AG09309 (cell line): ENCODE measurements around the gene TMEM63B.
"Not testable (repeated sequence)": the region's sequence is repeated elsewhere in the genome, so short reads cannot be mapped to it uniquely, and the experiment has no call there.

Source experiments
- DNase-seq: peaks from one replicate; pipeline ENCODE4 v3.0.0-alpha.2; 2010; ENCODE audit warnings: low read depth
- H3K4me3 ChIP-seq: 2 replicates; pipeline ENCODE4 v1.5.1; 2011; ENCODE audit warnings: mild to moderate bottlenecking, low read depth, low read length, moderate library complexity; ENCODE audit not compliant: control insufficient read depth
- TF ChIP-seq, protein P1 (sequence below): IDR thresholded peaks from 2 replicates; pipeline ENCODE4 v1.5.1; 2011; ENCODE audit warnings: mild to moderate bottlenecking, low read depth, low read length, inconsistent platforms; ENCODE audit not compliant: insufficient read depth, control insufficient read depth; ENCODE audit errors: missing control alignments

The TMEM63B gene

GRCh38 chr6:44088827-44089590, 38.3 kb upstream of the TMEM63B start:
- TF ChIP-seq, protein P1, sequence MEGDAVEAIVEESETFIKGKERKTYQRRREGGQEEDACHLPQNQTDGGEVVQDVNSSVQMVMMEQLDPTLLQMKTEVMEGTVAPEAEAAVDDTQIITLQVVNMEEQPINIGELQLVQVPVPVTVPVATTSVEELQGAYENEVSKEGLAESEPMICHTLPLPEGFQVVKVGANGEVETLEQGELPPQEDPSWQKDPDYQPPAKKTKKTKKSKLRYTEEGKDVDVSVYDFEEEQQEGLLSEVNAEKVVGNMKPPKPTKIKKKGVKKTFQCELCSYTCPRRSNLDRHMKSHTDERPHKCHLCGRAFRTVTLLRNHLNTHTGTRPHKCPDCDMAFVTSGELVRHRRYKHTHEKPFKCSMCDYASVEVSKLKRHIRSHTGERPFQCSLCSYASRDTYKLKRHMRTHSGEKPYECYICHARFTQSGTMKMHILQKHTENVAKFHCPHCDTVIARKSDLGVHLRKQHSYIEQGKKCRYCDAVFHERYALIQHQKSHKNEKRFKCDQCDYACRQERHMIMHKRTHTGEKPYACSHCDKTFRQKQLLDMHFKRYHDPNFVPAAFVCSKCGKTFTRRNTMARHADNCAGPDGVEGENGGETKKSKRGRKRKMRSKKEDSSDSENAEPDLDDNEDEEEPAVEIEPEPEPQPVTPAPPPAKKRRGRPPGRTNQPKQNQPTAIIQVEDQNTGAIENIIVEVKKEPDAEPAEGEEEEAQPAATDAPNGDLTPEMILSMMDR = no peak
- DNase-seq = no peak
- H3K4me3 ChIP-seq = no peak overlapping the region

DNA sequence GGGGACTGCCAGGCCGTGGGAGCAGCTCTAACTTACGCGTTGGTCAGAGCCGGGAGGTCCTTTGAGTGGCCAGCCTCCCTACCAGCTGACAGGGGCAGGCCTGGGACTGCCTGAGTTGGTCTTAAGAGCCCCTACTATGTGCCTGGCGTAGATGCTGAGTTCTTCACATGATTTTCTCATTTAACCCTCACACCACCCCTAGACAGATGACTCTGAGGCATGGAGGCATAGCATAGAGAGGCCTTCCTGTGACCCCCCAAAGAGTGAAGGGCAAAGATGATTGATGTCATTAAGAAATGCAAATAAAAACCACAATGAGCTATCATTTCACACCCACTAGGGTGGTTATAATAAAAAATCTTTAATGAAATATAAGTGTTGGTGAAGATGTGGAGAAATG, 36.9 kb upstream of the TMEM63B start:
- TF ChIP-seq, protein P1 = no peak
- no peak for DNase-seq
- H3K4me3 ChIP-seq = no peak overlapping the region

DNA sequence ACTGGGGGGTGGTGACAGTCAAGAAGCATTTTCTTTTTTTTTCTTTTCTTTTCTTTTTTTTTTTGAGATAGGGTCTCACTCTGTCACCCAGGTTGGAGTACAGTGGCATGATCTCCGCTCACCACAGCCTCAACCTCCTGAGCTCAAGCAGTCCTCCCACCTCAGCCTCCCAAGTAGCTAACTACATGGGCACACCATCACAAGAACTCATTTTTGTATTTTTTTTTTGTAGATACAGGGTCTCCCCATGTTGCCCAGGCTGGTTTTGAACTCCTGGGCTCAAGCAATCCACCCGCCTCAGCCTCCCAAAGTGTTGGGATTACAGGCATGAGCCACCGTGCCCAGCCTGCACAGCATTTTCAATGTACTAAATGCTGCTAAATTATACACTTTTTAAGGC, 36.0 kb upstream of the TMEM63B start:
- H3K4me3 ChIP-seq, DNase-seq: not testable (repeated sequence)

DNA sequence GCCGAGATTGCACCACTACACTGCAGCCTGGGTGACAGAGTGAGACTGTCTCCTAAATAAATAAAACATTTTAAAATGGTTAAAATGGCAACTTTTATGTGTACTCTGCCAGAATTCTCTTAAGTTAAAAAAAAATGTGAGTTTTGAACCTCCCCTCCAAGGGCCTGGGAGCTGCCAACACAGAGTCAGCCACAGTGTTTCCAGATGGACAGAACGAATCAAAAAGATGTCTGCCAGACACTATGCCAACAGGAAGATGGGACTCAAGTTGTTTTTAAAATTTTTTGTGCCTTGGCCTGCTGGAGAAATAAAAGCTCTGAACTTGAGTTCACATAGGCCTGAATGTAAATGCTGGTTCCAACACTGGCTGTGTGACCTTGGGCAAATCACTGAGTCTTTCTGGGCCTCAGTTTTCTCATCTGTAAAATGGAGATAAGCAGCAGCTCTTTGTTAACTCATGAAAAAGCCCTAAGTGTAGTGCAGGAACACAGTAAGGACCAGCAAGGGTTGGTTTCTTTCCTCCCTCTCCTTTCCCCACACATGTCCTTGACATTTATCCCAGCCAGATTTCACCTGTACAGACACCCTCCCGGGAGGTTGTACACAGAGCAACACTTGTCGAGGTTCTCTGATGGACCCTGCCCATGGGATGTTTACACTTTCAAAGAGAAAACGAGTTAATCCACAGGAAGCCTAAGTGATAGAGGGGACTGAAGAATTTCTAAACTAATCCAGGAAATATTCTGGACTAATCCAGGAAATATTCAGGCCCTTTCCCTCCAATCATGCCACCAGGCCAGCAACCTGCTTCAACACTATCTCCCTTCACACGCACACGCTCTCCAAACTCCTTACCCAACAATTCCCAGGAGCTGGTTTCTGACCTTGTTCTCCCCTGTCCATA, 35.1 kb upstream of the TMEM63B start:
- no peak for DNase-seq
- TF ChIP-seq, protein P1 = no peak
- H3K4me3 ChIP-seq = no peak overlapping the region

GRCh38 chr6:44093066-44093465, 34.3 kb upstream of the TMEM63B start:
- H3K4me3 ChIP-seq = no peak overlapping the region
- TF ChIP-seq, protein P1 = no peak

DNA sequence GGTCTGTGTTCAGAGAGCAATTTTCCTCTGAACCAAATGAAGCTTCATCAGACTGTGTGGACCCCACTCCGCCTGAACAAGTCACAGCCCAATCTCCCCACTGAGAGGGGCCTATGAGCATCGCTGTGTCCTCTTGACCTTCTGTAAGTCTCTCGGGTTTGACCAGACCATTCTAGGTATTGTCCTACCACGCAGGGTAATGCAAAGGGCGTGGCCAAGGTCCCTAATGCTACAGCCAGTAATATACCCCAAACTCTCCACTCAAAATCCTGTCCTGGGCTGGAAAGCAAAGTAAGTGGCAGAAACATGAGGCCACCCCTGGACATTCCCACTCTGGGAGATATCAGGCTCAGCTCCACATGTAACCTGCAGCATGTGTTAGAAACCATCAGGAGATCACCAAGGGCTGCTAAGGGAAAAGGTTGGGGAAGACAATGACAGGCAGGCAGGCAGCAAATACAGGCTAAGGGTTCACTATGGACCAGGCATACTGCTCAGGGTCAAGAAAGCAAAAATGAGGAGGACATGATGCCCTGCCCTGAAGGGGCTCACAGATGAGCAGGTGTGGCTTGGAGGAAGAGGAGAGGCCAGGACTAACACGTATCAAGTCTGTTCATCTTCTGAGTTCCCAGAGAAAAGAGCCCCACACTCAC, 33.5 kb upstream of the TMEM63B start:
- TF ChIP-seq, protein P1 = no peak
- no peak overlapping the region for H3K4me3 ChIP-seq
- no peak for DNase-seq

More at GRCh38 chr6:44093066-44093465, 34.3 kb upstream of the TMEM63B start:
- DNase-seq = no peak
